NT2/D1 (cell line): ENCODE measurements around the gene PEX5L.
"Not testable (repeated sequence)": the region's sequence is repeated elsewhere in the genome, so short reads cannot be mapped to it uniquely, and the experiment has no call there.

ENCODE experiments used
- SUZ12 ChIP-seq: IDR thresholded peaks from 2 replicates; pipeline ENCODE4 v1.6.1; 2011; ENCODE audit not compliant: insufficient read length, insufficient read depth; ENCODE audit errors: extremely low read depth
- YY1 ChIP-seq: IDR thresholded peaks from 2 replicates; pipeline ENCODE4 v1.6.1; 2011; ENCODE audit not compliant: insufficient read length, insufficient read depth
- ZNF274 ChIP-seq: IDR thresholded peaks from 2 replicates; pipeline ENCODE4 v1.6.1; 2011; ENCODE audit warnings: mild to moderate bottlenecking, low read depth, low read length

DNA sequence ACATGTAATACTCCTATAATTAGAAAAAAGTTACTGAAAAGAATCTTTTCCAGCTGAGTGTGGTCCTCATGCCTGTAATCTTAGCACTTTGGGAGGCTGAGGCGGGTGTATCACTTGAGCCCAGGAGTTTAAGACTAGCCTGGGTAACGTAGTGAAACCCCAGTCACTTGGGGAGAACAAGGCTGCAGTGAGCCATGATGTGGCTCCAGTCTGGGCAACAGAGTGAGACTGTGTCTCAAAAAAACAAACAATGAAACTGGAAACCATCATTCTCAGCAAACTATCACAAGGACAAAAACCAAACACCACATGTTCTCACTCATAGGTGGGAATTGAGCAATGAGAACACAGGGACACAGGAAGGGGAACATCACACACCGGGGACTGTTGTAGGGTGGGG, 18.9 kb upstream of the PEX5L start:
- TF ChIP-seq YY1, ZNF274, SUZ12: not testable (repeated sequence)
